NCI-H748 (cell line): Measurements from ENCODE around the gene SPATA2.
"Not testable (repeated sequence)": the region's sequence is repeated elsewhere in the genome, so short reads cannot be mapped to it uniquely, and the experiment has no call there.

Source experiments
- DNase-seq: peaks from one replicate; lab custom pipeline; 2025; ENCODE audit not compliant: unreplicated experiment; lab: John Stamatoyannopoulos, UW

The SPATA2 gene

GRCh38 chr20:49863666-49864065 is 51.7 kb downstream of the SPATA2 start:
- DNase-seq: no peak

GRCh38 chr20:49862607-49863200 is 52.6 kb downstream of the SPATA2 start:
- DNase-seq: no peak

DNA sequence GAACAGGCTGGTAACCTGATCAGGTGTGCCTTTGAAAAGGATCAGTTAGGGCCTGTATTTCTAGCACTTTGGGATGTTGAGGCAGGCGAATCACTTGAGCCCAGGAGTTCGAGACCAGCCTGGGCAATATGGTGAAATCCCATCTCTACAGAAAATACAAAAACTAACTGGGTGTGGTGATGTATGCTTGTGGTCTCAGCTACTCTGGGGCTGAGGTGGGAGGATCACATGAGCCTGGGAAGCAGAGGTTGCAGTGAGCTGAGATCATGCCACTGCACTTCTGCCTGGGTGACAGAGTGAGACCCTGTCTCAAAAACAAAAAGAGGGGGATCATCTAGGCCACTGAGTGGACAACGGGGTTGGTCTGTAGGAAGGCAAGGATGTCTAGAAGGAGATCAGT is 54.1 kb downstream of the SPATA2 start:
- not testable (repeated sequence) for DNase-seq

GRCh38 chr20:49859807-49860206 is 55.5 kb downstream of the SPATA2 start:
- no peak for DNase-seq

DNA sequence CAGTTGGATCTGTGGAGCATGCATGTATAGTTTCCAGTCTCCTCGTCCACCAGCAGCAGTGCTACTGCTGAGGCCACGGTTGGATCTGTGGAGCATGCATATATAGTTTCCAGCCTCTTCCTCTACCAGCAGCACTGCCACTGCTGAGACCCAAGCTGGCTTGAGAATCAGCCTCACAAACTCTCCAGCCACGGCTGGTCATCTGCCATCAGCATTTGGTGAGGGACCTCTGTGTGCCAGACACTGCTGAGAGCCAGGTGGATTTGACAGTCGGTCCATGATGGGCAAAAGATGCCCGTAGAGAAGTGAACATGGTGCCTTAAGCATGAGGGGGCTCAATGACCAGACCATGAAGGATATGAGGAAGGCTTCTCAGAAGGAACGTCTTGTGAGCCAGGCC is 56.3 kb downstream of the SPATA2 start:
- no peak for DNase-seq

GRCh38 chr20:49858076-49858585 is 57.2 kb downstream of the SPATA2 start:
- DNase-seq: no peak

DNA sequence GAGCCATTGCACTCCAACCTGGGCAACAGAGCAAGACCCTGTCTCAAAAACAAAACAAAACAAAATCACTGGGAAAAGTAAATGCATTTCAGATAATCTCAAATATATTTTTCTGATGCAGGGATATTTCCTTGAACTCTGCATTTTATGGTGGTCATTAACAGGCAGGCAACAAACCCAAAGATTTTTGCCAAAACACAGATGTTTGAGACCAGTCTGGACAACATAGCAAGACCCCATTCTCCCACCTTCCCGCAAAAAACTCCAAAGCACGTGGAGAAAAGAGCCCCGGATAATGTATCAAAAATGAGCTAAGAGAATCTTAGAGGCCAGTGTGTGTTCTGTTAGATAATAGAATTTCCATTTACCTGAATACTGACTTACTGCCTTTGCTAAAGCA is 58.4 kb downstream of the SPATA2 start:
- DNase-seq: no peak

- DNase-seq: no peak
Observed at GRCh38 chr20:49854190-49854875, 61.0 kb downstream of the SPATA2 start.

GRCh38 chr20:49853640-49854039 is 61.7 kb downstream of the SPATA2 start:
- DNase-seq: no peak
